Fibroblast of lung (primary cell): ENCODE results near the gene LGALSL. TPM values are rescaled to one million over a fixed set of nuclear protein-coding genes. Genes with fewer than 3 reads are reported as not detected.

Experiments used
- DNase-seq, 2 donors: peaks; one replicate each; pipeline versions ENCODE4 v3.0.0 to v3.0.0-alpha.2; 2010; ENCODE audit warnings: low read depth in 2 of 2
- H2AFZ ChIP-seq: 2 replicates; pipeline ENCODE4 v1.5.1; 2012; ENCODE audit warnings: low read length, control low read depth, inconsistent platforms
- H3K27ac ChIP-seq: 2 replicates; pipeline ENCODE4 v1.5.1; 2011; ENCODE audit warnings: low read length, control low read depth; ENCODE audit not compliant: insufficient read depth
- H3K27me3 ChIP-seq: 2 replicates; pipeline ENCODE4 v1.5.1; 2011; ENCODE audit warnings: mild to moderate bottlenecking, low read length; ENCODE audit not compliant: control insufficient read depth, insufficient read depth
- H3K36me3 ChIP-seq: 2 replicates; pipeline ENCODE4 v1.5.1; 2011; ENCODE audit warnings: low read length; ENCODE audit not compliant: control insufficient read depth, insufficient read depth
- H3K4me1 ChIP-seq: 2 replicates; pipeline ENCODE4 v1.5.1; 2011; ENCODE audit warnings: low read length; ENCODE audit not compliant: control insufficient read depth, insufficient read depth; ENCODE audit errors: extremely low read depth
- H3K4me2 ChIP-seq: 2 replicates; pipeline ENCODE4 v1.5.1; 2011; ENCODE audit warnings: low read length, control low read depth; ENCODE audit not compliant: insufficient read depth; ENCODE audit errors: extremely low read depth
- H3K4me3 ChIP-seq, 4 experiments: fragments of 200-600 bp in 1 of 4; sonication (generic) in 1 of 4; replicated peaks in 1 of 4; 2 replicates each; pipeline ENCODE4 v1.5.1; 2011 to 2016; ENCODE audit warnings: low read length in 4 of 4, low read depth in 3 of 4, mild to moderate bottlenecking in 3 of 4, control low read depth in 2 of 4, inconsistent platforms in 1 of 4, mixed read lengths in 1 of 4; ENCODE audit not compliant: insufficient read depth in 1 of 4; ENCODE audit errors: control extremely low read depth in 1 of 4
- H3K79me2 ChIP-seq: 2 replicates; pipeline ENCODE4 v1.5.1; 2012; ENCODE audit warnings: mild to moderate bottlenecking, low read length, inconsistent platforms; ENCODE audit not compliant: control insufficient read depth, insufficient read depth
- H3K9ac ChIP-seq: 2 replicates; pipeline ENCODE4 v1.5.1; 2011; ENCODE audit warnings: mild to moderate bottlenecking, low read length, control low read depth; ENCODE audit not compliant: insufficient read depth
- H3K9me3 ChIP-seq: 2 replicates; pipeline ENCODE4 v1.5.1; 2012; ENCODE audit warnings: low read depth, low read length; ENCODE audit not compliant: control insufficient read depth, insufficient read depth
- H4K20me1 ChIP-seq: 2 replicates; pipeline ENCODE4 v1.5.1; 2011; ENCODE audit warnings: low read length; ENCODE audit not compliant: control insufficient read depth, insufficient read depth; ENCODE audit errors: extremely low read depth
- EZH2 ChIP-seq: IDR thresholded peaks from 2 replicates; pipeline ENCODE4 v1.5.1; 2012; ENCODE audit warnings: low read length, control low read depth, mild to moderate bottlenecking; ENCODE audit errors: missing control alignments
- polyA plus RNA-seq, 2 donors: library from polyadenylated mRNA; depleted of rRNA in 1 of 2; stranded (reverse) in 1 of 2; unstranded in 1 of 2; fragments of >200 nt; gene quantifications; 2 replicates each; pipeline ENCODE4 v1.2.1, GENCODE V29; 2011 to 2012; ENCODE audit warnings: missing spikeins in 1 of 2
- total RNA-seq: library from RNA; depleted of rRNA; stranded (reverse); fragments of >200 nt; gene quantifications from 2 replicates; pipeline ENCODE4 v1.2.1, GENCODE V29; 2014
- TF ChIP-seq, protein P1 (sequence below), 2 donors: IDR thresholded peaks in 1 of 2; conservative IDR thresholded peaks in 1 of 2; 1 replicate in 1 of 2; 2 replicates in 1 of 2; pipeline ENCODE4 v1.5.1; 2011 to 2012; ENCODE audit warnings: low read length in 2 of 2, control low read depth in 1 of 2, inconsistent platforms in 1 of 2, low read depth in 1 of 2, mild to moderate bottlenecking in 1 of 2

LGALSL gene
- total and polyA plus RNA-seq, 2 donors (not counting 1 experiment from before 2014, with no cell fraction given) = 3.1 to 5.7 TPM

DNA sequence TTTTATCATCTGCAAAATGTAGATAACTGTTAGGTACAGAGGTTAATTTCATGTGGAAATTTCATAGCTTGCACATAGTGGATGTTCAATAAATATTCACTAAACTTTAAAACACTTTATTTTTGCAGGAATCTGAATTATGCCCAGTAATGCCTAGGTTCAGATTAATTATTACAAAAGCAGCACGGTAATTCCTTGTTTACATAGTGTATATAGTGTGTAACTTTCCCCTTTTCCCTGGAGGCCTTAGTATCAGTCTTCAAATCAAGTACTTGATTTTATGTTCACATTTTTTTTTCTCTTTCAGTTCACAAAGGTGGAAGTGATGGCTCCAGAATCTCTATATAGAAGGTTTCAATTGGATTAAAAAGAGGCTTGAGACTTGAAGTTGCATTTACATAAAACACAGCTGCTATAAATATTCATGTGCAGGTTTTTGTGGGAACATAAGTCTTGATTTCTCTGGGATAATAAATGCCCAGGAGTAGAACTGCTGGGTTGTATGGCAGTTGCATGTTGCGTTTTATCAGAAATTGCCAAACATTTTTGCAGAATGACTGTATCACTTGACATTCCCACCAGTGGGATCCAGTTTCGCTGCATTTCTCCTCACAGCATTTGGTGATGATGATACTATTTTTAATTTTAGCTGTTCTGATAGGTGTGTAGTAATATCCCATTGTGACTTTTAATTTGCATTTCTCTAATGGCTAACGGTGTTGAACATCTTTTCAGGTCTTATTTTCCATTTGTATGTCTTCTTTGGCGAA, 27.6 kb upstream of the LGALSL start:
- DNase-seq = peak; percentile 44 to 65
- TF ChIP-seq, protein P1, sequence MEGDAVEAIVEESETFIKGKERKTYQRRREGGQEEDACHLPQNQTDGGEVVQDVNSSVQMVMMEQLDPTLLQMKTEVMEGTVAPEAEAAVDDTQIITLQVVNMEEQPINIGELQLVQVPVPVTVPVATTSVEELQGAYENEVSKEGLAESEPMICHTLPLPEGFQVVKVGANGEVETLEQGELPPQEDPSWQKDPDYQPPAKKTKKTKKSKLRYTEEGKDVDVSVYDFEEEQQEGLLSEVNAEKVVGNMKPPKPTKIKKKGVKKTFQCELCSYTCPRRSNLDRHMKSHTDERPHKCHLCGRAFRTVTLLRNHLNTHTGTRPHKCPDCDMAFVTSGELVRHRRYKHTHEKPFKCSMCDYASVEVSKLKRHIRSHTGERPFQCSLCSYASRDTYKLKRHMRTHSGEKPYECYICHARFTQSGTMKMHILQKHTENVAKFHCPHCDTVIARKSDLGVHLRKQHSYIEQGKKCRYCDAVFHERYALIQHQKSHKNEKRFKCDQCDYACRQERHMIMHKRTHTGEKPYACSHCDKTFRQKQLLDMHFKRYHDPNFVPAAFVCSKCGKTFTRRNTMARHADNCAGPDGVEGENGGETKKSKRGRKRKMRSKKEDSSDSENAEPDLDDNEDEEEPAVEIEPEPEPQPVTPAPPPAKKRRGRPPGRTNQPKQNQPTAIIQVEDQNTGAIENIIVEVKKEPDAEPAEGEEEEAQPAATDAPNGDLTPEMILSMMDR (conservative IDR thresholded peaks at IDR 0.05 in 1 of 2, IDR thresholded peaks at IDR 0.05 in 1 of 2; ENCODE audit: low read depth in 1 of 2, low read length in 2 of 2) = no peak
- TF ChIP-seq EZH2 = no peak
- H3K27ac ChIP-seq = no peak overlapping the region

DNA sequence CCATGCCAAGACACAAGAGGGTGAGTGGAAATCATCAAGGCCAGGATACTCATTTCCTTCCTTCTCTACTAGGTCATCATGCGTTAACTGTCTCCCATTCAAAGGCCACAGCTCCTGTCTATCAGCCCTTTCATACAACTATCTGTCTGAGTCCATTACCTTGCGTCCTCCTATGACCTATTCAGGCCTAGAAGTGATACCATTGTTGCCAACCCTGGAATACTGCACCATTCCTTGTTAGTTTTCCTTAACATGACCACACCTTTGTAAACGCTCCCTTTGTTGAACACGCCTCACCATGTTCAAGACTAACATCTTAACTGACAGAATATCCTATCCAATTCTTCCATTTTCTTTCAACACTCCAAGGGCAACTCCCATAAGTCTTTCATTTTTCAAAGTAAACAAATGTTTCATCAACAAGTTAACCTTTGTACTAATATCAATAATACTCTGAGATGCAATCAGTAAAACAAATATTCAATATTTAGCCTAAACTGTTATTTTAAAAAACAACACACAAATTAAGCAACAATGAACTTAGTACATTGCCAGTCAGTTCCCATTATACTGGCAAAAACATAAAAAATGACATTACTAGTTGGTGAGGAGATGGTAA, 19.8 kb upstream of the LGALSL start:
- Histone ChIP-seq H2AFZ (no peak overlapping the region), H3K27ac (no peak overlapping the region), H4K20me1 (no peaks in the 10 kb centered on the region), H3K4me3 (no peak overlapping the region), H3K36me3 (no peaks in the 10 kb centered on the region), H3K79me2 (no peaks in the 10 kb centered on the region), H3K4me2 (no peak overlapping the region), H3K4me1 (no peaks in the 10 kb centered on the region), H3K9me3 (no peaks in the 10 kb centered on the region), H3K27me3 (peaks cover 13% of the 10 kb centered on the region), H3K9ac (no peak overlapping the region)
- no peak for DNase-seq
- no peak for TF ChIP-seq EZH2
- TF ChIP-seq, protein P1 (conservative IDR thresholded peaks at IDR 0.05 in 1 of 2, IDR thresholded peaks at IDR 0.05 in 1 of 2; ENCODE audit: low read depth in 1 of 2, low read length in 2 of 2) = no peak

More for the DNA sequence above, 27.6 kb upstream of the LGALSL start:
- no peaks in the 10 kb centered on the region for H3K4me1 ChIP-seq
- no peaks in the 10 kb centered on the region for H3K79me2 ChIP-seq
- H3K36me3 ChIP-seq = no peaks in the 10 kb centered on the region
- H3K4me2 ChIP-seq = no peak overlapping the region
- H3K9me3 ChIP-seq = no peaks in the 10 kb centered on the region
- H3K4me3 ChIP-seq = no peak overlapping the region
- no peak overlapping the region for H2AFZ ChIP-seq
- no peak overlapping the region for H3K9ac ChIP-seq
- no peaks in the 10 kb centered on the region for H4K20me1 ChIP-seq
- H3K27me3 ChIP-seq = no peaks in the 10 kb centered on the region

DNA sequence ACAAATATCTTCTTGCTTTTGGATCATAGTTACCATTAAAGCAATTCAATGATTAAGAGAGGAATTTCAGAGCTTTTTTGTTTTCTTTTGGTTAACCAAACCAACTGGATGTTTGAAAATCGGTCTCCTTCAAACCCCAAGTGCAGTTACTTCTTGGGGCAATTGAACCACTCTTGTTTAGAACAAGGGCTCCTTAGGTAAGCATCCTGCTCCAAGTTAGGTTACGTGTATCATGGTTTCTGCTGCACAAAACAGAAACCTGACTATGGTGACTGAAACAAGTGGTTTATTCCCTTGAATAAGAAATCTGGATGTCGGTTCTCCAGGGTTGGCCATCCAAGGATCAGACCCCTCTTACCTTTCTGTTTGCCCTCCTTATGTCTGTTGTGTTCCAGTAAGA, 16.1 kb upstream of the LGALSL start:
- Histone ChIP-seq H3K4me3 (no peak overlapping the region), H4K20me1 (no peaks in the 10 kb centered on the region), H3K27ac (no peak overlapping the region), H3K36me3 (no peaks in the 10 kb centered on the region), H3K27me3 (peaks cover 15% of the 10 kb centered on the region), H3K9ac (no peak overlapping the region), H3K4me1 (no peaks in the 10 kb centered on the region), H3K79me2 (no peaks in the 10 kb centered on the region), H3K9me3 (no peaks in the 10 kb centered on the region), H3K4me2 (no peak overlapping the region), H2AFZ (no peak overlapping the region)
- DNase-seq = no peak
- TF ChIP-seq, protein P1 (conservative IDR thresholded peaks at IDR 0.05 in 1 of 2, IDR thresholded peaks at IDR 0.05 in 1 of 2; ENCODE audit: low read depth in 1 of 2, low read length in 2 of 2) = no peak
- TF ChIP-seq EZH2 = no peak
